ENCODE results near the gene SECTM1.
"Not testable (repeated sequence)": the region's sequence is repeated elsewhere in the genome, so short reads cannot be mapped to it uniquely, and the experiment has no call there.

SECTM1 gene

GRCh38 chr17:82333279-82334171 lies at the start of gene SECTM1:
Gene SECTM1, minus strand, starts transcription at chr17:82333766. Its CDS starts 6,526 bp downstream, at chr17:82327240.
- FAIRE-seq, result no peak

DNA sequence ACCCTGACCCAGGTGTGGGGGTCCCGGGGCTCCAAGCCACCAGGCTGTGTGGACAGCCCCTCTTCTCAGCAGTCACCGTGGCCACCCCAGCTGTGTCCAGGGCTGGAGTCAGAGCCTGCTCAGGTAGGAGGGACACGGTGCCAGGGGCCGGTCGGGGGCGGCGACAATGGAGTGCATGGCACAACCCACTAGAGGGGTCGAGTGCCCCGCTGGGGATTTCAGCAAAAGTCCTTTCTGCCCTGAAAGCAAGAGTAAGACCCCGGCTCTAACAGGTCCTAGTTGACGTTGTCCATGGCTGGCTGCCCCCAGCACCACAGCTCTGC lies 49.3 kb upstream of the SECTM1 start:
- no peak for FAIRE-seq

DNA sequence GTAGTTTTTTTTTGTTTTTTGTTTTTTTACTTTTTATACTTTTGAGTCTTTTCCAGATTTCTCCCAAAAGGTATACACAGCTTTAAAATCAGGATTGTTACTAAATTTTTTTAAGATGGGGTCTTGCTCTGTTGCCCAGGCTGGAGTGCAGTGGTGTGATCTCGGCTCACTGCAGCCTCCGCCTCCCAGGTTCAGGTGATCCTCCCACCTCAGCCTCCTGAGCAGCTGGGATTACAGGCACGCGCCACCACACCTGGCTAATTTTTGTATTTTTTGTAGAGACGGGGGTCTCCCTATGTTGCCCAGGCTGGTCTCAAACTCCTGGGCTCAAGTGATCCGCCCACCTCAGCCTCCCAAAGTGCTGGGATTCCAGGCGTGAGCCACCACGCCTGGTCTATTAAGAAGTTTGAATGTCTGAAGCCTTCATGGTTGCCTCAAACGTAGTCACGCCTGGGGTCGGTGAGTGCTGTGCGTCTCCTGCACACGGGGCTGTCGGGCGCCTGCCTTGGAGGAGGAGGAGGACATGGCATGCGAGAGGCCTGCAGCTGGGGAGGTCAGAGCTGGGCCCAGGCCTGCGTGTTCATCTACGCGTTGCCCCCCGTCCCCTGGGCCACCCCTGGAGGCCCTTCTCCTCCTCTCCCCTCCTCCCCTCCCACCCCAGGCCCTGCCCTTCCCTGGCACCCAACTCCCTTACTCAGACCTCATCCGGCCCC lies 48.8 kb upstream of the SECTM1 start:
- FAIRE-seq, result not testable (repeated sequence)

GRCh38 chr17:82381703-82382009 lies 48.1 kb upstream of the SECTM1 start:
- FAIRE-seq, result not testable (repeated sequence)

GRCh38 chr17:82380860-82381702 lies 47.5 kb upstream of the SECTM1 start:
- FAIRE-seq, result no peak

DNA sequence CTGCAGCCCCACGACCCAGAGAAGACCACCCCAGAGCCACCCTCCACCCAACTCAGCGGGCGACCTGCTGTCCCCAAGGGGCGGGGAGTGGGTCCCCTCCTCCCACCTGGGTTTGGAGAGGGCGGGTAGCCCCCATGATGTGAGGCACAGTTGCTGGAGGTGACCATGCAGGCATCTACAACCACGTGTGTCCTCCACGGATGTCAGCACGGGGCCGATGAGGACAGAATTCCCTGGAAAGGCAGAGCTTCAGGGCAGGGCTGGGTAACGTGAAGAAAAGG lies 45.1 kb upstream of the SECTM1 start:
- no peak for FAIRE-seq

- no peak for FAIRE-seq
Observed at GRCh38 chr17:82377924-82378740, 44.6 kb upstream of the SECTM1 start.

DNA sequence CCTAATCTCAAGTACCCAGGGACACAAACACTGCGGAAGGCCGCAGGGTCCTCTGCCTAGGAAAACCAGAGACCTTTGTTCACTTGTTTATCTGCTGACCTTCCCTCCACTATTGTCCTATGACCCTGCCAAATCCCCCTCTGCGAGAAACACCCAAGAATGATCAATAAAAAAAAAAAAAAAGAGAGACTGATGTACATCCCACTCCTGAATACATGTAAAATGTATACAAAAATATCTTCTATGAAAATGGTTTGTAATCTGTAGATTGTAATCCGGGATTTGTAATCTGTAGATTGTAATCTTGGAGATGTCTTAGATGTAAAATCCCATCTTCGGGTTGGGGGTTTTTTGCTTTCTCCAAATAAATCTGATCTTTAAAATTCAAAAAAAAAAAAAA lies 43.7 kb upstream of the SECTM1 start:
- FAIRE-seq, result not testable (repeated sequence)

DNA sequence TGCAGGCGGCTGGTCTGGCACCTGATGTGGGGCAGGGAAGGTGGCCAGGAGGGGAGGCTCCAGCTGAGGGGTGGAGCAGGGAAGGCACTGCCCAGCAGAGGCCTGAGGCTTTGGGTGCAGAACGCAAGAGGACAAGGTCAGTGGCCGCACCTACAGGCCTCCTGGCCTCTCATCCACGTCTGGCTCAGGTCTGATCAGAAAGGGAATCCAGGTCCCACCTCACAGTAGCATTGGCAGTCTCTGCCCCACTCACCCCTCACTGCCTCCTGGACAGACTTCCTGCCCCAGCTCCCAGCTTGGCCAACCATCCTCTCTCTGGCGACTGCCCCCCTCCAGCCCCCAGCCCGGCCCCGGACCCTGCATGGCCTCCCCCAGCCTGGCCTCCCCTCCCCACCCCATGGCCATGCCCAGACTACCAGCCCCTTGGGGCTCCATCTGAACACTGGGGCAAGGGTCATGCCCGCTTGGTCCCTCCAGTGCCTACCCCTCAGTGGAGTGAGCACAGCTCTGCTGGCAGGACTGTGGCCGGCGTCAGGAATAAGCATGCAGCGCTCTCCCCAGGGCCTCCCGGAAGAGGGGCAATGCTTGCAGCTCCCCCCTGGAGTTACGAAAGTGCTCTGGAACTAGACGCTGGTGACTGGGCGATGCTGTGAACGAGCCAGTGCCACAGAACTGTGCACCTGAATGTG lies 42.6 kb upstream of the SECTM1 start:
- FAIRE-seq, result no peak

GRCh38 chr17:82375359-82376041 lies 41.9 kb upstream of the SECTM1 start:
- FAIRE-seq, result no peak

DNA sequence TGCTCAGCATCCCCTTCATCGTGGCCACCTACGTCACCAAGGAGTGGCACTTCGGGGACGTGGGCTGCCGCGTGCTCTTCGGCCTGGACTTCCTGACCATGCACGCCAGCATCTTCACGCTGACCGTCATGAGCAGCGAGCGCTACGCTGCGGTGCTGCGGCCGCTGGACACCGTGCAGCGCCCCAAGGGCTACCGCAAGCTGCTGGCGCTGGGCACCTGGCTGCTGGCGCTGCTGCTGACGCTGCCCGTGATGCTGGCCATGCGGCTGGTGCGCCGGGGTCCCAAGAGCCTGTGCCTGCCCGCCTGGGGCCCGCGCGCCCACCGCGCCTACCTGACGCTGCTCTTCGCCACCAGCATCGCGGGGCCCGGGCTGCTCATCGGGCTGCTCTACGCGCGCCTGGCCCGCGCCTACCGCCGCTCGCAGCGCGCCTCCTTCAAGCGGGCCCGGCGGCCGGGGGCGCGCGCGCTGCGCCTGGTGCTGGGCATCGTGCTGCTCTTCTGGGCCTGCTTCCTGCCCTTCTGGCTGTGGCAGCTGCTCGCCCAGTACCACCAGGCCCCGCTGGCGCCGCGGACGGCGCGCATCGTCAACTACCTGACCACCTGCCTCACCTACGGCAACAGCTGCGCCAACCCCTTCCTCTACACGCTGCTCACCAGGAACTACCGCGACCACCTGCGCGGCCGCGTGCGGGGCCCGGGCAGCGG lies 41.2 kb upstream of the SECTM1 start:
- no peak for FAIRE-seq

- no peak for FAIRE-seq
Observed at GRCh38 chr17:82373731-82374625, 40.4 kb upstream of the SECTM1 start.

GRCh38 chr17:82373072-82373452 lies 39.5 kb upstream of the SECTM1 start:
- FAIRE-seq, result not testable (repeated sequence)

GRCh38 chr17:82372249-82373071 lies 38.9 kb upstream of the SECTM1 start:
- no peak for FAIRE-seq

DNA sequence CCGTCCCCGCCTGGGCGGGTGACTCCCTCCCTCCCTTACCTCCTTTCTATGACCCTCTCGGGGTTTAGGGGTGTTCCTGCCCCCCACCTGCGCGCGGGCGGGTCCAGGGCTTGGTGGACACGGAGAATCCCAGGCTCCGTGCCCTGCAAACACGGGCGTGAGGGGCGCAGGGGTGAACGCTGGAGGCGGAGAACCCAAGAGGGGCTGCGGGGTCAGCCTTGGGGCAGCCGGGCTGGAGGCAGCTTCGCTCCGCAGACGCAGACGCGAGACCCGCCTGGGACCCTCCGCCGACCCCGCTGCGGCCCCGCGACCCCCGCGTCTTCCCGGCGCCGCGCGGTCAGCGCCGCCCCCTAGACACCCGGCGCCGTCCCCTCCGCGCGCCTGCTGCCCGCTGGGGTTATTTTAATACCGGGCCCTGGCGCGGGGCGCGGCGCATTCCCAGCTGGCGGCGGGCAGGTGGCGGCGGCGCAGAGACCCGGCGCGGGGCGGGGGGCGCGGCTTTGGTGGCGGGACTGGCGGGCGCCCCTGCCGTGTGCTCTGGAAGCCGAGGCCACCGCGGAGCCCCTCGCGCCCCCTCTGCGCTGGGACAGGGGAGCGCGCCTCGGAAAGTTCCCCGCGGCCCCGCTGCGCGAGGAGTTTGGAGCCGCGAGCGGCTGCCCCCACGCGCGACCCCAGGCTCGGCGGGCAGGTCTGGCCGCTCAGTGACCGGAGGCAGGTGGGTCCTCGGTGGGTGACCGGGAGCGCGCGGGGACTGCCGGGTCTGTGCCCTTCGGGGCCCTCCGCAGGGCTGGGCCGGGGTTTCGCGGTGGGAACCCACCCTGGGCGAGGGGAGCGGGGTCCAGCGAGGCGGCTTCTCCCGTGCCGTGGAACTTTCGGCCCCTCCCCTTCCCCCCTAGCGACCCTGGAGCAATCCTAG lies 38.0 kb upstream of the SECTM1 start, which contains the start of gene UTS2R:
TSS of gene UTS2R (plus strand) at position 433 of the 916 bp plus-strand sequence. CDS start 2,560 bp downstream, outside the sequence.
- no peak for FAIRE-seq

DNA sequence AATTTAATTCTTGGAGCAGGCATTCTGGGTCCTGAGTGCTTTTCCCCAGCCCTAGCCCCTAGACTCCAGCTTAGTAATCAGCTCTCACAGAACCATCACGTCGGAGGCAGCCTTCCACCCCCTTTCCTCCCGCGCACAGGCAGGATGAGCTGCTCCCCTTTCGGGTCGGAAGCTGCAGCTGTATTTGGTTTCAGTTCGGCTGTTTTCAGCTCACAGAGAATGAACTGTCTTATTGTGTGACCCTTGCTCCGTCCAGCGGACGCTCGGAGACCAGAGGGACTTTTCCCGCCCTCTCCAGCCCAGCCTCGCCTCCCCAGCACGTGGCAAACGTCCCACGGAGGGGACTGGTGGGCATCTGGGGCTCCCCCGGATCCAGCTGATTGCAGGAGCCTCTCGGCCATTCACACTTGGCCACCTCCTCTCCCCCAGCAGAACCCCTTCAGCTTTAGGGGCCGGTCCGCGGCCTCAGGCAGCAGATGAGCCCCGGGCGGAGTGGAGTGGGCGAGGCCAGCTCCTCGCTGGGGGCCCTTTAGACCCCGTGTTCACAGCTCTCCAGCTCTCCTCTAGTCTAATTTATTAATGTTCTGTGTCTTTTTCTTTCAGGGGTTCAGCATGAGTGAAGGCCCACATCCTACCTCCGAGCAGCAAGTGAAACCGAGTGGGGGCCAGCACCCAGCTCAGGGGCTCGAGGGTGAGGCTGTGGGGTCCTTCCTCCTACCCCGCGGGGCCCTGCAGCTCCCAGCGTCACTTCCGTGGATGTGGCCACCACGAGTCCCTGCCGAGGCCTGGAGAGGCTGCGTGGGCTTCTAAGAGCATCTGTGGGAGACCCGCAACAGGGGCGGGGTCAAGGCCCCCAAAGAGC lies 37.1 kb upstream of the SECTM1 start:
- no peak for FAIRE-seq

GRCh38 chr17:82369211-82369610 lies 35.6 kb upstream of the SECTM1 start:
- no peak for FAIRE-seq

All from A204.1 (cell line).